HCT116 (cell line): ENCODE results near the gene CATSPERZ. TPM values are rescaled to one million over a fixed set of nuclear protein-coding genes. Genes with fewer than 3 reads are reported as not detected.

Source experiments
- ATAC-seq: fragments of 200-7000 bp; cut with Tn5 transposase; 2 replicates; pipeline ENCODE4 v1.9.1; 2020; ENCODE audit warnings: mild to moderate bottlenecking, moderate library complexity
- BruUV-seq: library from RNA; stranded (reverse); fragments of 400-500 nt; replicated peaks from 2 replicates; lab custom pipeline; 2021; lab: Mats Ljungman, UMichigan
- CTCF ChIA-PET: fragments of 300-600 bp; sonication (Branson Sonifier 250); formaldehyde crosslinking; loops from one replicate; lab custom pipeline; 2021; ENCODE audit warnings: antibody characterized with exemption; lab: Charles Lee
- POLR2A ChIA-PET: fragments of 300-600, 350-600 bp; sonication (Branson Sonifier 250); formaldehyde crosslinking; loops from one replicate; lab custom pipeline; 2021; ENCODE audit warnings: antibody characterized with exemption; lab: Charles Lee
- RAD21 ChIA-PET, 2 experiments: fragments of 300-600 bp; sonication (Branson Sonifier 250); formaldehyde crosslinking; loops; one replicate each; lab custom pipeline; 2023; ENCODE audit warnings: low total read pairs in 2 of 2; ENCODE audit not compliant: uncharacterized antibody in 2 of 2, unreplicated experiment in 2 of 2, low non-redundant PET in 1 of 2; lab: Charles Lee
- DNase-seq: peaks from one replicate; pipeline ENCODE4 v3.0.0-alpha.2; 2010; ENCODE audit warnings: low read depth, low spot score
- H2AFZ ChIP-seq: fragments of 200-600 bp; shearing (Covaris generic), sonication (generic); 2 replicates; pipeline ENCODE4 v1.6.1; 2017; ENCODE audit warnings: low read depth, mixed run types, mixed read lengths, antibody characterized with exemption, low read length; ENCODE audit not compliant: poor library complexity, severe bottlenecking
- H3K27ac ChIP-seq: 2 replicates; pipeline ENCODE4 v1.5.1; 2012; ENCODE audit warnings: low read depth, low read length
- H3K27me3 ChIP-seq: fragments of 200-600 bp; sonication (generic); 2 replicates; pipeline ENCODE4 v1.6.1; 2016; ENCODE audit warnings: mixed run types, low read length, mixed read lengths; ENCODE audit not compliant: insufficient read depth
- H3K36me3 ChIP-seq, 2 experiments: fragments of 200-500 bp in 1 of 2; fragments of 200-600 bp in 1 of 2; sonication (Bioruptor generic) in 1 of 2; sonication (generic) in 1 of 2; 2 replicates each; pipeline versions ENCODE4 v1.5.1 to v1.6.1; 2014 to 2016; ENCODE audit warnings: low read length in 2 of 2, inconsistent platforms in 1 of 2, mixed read lengths in 1 of 2, mixed run types in 1 of 2; ENCODE audit not compliant: insufficient read depth in 2 of 2, control insufficient read depth in 1 of 2
- H3K4me1 ChIP-seq, 2 experiments: fragments of 200-600 bp in 1 of 2; sonication (generic) in 1 of 2; 2 replicates each; pipeline versions ENCODE4 v1.5.1 to v1.6.1; 2012 to 2017; ENCODE audit warnings: low read length in 2 of 2, inconsistent platforms in 1 of 2, mild to moderate bottlenecking in 1 of 2, mixed read lengths in 1 of 2, mixed run types in 1 of 2, moderate library complexity in 1 of 2; ENCODE audit not compliant: insufficient read depth in 2 of 2, control insufficient read depth in 1 of 2
- H3K4me2 ChIP-seq: fragments of 200-600 bp; sonication (generic); 2 replicates; pipeline ENCODE4 v1.6.1; 2017; ENCODE audit warnings: mixed run types, low read length, mixed read lengths
- H3K4me3 ChIP-seq, 2 experiments: fragments of 200-600 bp in 1 of 2; sonication (generic) in 1 of 2; replicated peaks in 1 of 2; 2 replicates each; pipeline ENCODE4 v1.5.1; 2011 to 2016; ENCODE audit warnings: low read length in 2 of 2, control low read depth in 1 of 2, low read depth in 1 of 2, mild to moderate bottlenecking in 1 of 2, mixed read lengths in 1 of 2, mixed run types in 1 of 2
- H3K79me2 ChIP-seq: fragments of 200-600 bp; sonication (generic); 2 replicates; pipeline ENCODE4 v1.6.1; 2017; ENCODE audit warnings: mild to moderate bottlenecking, mixed run types, low read length, moderate library complexity, mixed read lengths; ENCODE audit not compliant: insufficient read depth
- H3K9ac ChIP-seq: fragments of 200-600 bp; sonication (generic); 2 replicates; pipeline ENCODE4 v1.6.1; 2016; ENCODE audit warnings: low read length, mixed read lengths
- H3K9me2 ChIP-seq: fragments of 200-600 bp; sonication (generic), shearing (Covaris generic); 2 replicates; pipeline ENCODE4 v1.6.1; 2017; ENCODE audit warnings: mixed run types, mild to moderate bottlenecking, moderate library complexity; ENCODE audit not compliant: insufficient read depth
- H3K9me3 ChIP-seq, 2 experiments: fragments of 200-500 bp in 1 of 2; fragments of 200-600 bp in 1 of 2; sonication (Bioruptor generic) in 1 of 2; sonication (generic) in 1 of 2; 2 replicates each; pipeline ENCODE4 v1.6.1; 2014 to 2017; ENCODE audit warnings: low read length in 2 of 2, mixed read lengths in 2 of 2, inconsistent platforms in 1 of 2, low read depth in 1 of 2, mild to moderate bottlenecking in 1 of 2, mixed run types in 1 of 2, moderate library complexity in 1 of 2; ENCODE audit not compliant: control insufficient read depth in 1 of 2, insufficient read depth in 1 of 2
- H4K20me1 ChIP-seq: fragments of 200-600 bp; sonication (generic), shearing (Covaris generic); 2 replicates; pipeline ENCODE4 v1.6.1; 2017; ENCODE audit warnings: mixed run types, mild to moderate bottlenecking, moderate library complexity; ENCODE audit not compliant: insufficient read depth
- CBX3 ChIP-seq: IDR thresholded peaks from 2 replicates; pipeline ENCODE4 v1.6.1; 2012; ENCODE audit warnings: low read depth
- CEBPB ChIP-seq: IDR thresholded peaks from 2 replicates; pipeline ENCODE4 v1.6.1; 2012; ENCODE audit warnings: low read depth
- ELF1 ChIP-seq: IDR thresholded peaks from 2 replicates; pipeline ENCODE4 v1.6.1; 2012; ENCODE audit warnings: low read depth, borderline replicate concordance
- EZH2 ChIP-seq: fragments of 200-600 bp; sonication (generic); IDR thresholded peaks from 2 replicates; pipeline ENCODE4 v1.6.1; 2017; ENCODE audit warnings: antibody characterized with exemption, mixed run types
- EZH2phosphoT487 ChIP-seq: fragments of 200-600 bp; IDR thresholded peaks from 2 replicates; pipeline ENCODE4 v1.6.1; 2018; ENCODE audit warnings: antibody characterized with exemption, borderline replicate concordance
- POLR2A ChIP-seq: IDR thresholded peaks from 2 replicates; pipeline ENCODE4 v1.7.0; 2011; ENCODE audit warnings: borderline replicate concordance; ENCODE audit not compliant: insufficient read depth, insufficient read length; ENCODE audit errors: extremely low read depth
- POLR2AphosphoS5 ChIP-seq: IDR thresholded peaks from 2 replicates; pipeline ENCODE4 v1.6.1; 2011; ENCODE audit warnings: mild to moderate bottlenecking, low read depth, low read length, moderate library complexity
- RAD21 ChIP-seq: IDR thresholded peaks from 2 replicates; pipeline ENCODE4 v1.6.1; 2012; ENCODE audit warnings: low read depth, mild to moderate bottlenecking
- SP1 ChIP-seq: IDR thresholded peaks from 2 replicates; pipeline ENCODE4 v1.6.1; 2012; ENCODE audit warnings: low read depth
- YY1 ChIP-seq: IDR thresholded peaks from 2 replicates; pipeline ENCODE4 v1.6.1; 2011; ENCODE audit warnings: low read length, low read depth, moderate library complexity, mild to moderate bottlenecking; ENCODE audit not compliant: insufficient replicate concordance; ENCODE audit errors: extremely low read depth
- ZNF274 ChIP-seq: fragments of 200-500 bp; sonication (Bioruptor generic); IDR thresholded peaks from 2 replicates; pipeline ENCODE4 v1.6.1; 2014; ENCODE audit warnings: mild to moderate bottlenecking, low read depth, low read length, inconsistent platforms
- intact Hi-C: fragments of 100-400 bp; cut with micrococcal nuclease; formaldehyde crosslinking; loops from 2 replicates; pipeline ENCODE4 v1.10.0; 2022
- total RNA-seq: library from RNA; stranded (reverse); gene quantifications from one replicate; pipeline ENCODE4 v1.2.1, GENCODE V29; 2021; ENCODE audit not compliant: unreplicated experiment
- TF ChIP-seq, protein P1 (sequence below): IDR thresholded peaks from 2 replicates; pipeline ENCODE4 v1.6.1; 2012

Gene CATSPERZ
- total RNA-seq, 1 experiment from 2014 or later = 1.7 TPM

DNA sequence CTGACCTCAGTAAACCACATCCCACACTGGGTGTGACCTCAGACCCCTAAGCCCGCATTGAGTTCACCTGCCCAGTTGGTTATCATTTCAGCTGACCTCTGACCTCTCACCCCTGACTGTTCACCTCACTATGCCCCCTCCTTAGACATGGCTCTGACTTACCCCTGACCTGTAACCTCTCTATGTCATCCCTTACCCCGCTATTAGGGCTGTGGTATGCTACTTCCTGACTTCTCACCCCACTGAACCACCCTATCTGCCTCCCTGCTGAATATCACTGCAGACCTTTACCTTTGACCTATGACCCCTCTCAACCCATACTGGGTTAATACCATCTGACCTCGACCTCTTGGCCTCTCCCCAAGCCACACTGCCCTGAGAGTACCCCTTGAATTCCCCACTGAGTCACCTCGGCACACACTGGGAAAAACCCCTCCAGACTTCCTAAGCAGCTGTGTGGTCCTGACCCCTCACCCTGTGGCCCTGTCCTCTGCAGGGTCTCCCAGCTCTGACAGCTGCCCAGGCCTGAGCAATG is 40.6 kb upstream of the CATSPERZ start:
- Histone ChIP-seq H3K79me2 (peaks cover 9% of the 10 kb centered on the region; the same call in 1 of the 2 replicates), H4K20me1 (no peaks in the 10 kb centered on the region), H3K9ac (no peak overlapping the region), H3K9me3 (no peaks in the 10 kb centered on the region), H3K4me3 (no peak overlapping the region), H3K4me2 (no peak overlapping the region), H3K27me3 (no peaks in the 10 kb centered on the region), H3K9me2 (no peaks in the 10 kb centered on the region), H3K27ac (no peak overlapping the region), H3K36me3 (peaks cover 30 to 66% of the 10 kb centered on the region in 2 experiments; a peak in 3 of 4 replicates), H2AFZ (no peak overlapping the region), H3K4me1 (peaks cover 4 to 11% of the 10 kb centered on the region in 2 experiments; a peak in 3 of 4 replicates)
- intact Hi-C loops = no loop called here
- RAD21 ChIA-PET = no interaction called here
- POLR2A ChIA-PET = no interaction called here
- TF ChIP-seq, protein P1, sequence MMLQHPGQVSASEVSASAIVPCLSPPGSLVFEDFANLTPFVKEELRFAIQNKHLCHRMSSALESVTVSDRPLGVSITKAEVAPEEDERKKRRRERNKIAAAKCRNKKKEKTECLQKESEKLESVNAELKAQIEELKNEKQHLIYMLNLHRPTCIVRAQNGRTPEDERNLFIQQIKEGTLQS = no peak
- TF ChIP-seq RAD21 (no peak), CBX3 (no peak), CEBPB (no peak), SP1 (no peak), YY1 (no peak), POLR2AphosphoS5 (no peak), ELF1 (no peak), EZH2phosphoT487 (no peak), EZH2 (no peak), POLR2A (no peak), ZNF274 (no peak)
- DNase-seq = no peak
- ATAC-seq = no peak
- CTCF ChIA-PET = no interaction called here
- no TSS peak for BruUV-seq
